Neuron (in vitro differentiated cells): Measurements from ENCODE around the gene YEATS2.

Experiments used
- H2AFZ ChIP-seq: one replicate; pipeline ENCODE4 v1.6.1; 2013; ENCODE audit warnings: low read depth, mild to moderate bottlenecking, inconsistent platforms, low read length, moderate library complexity
- H3K27me3 ChIP-seq: one replicate; pipeline ENCODE4 v1.6.1; 2013; ENCODE audit warnings: low read length; ENCODE audit not compliant: insufficient read depth
- H3K36me3 ChIP-seq: one replicate; pipeline ENCODE4 v1.6.1; 2013; ENCODE audit warnings: low read length; ENCODE audit not compliant: insufficient read depth
- H3K4me1 ChIP-seq: one replicate; pipeline ENCODE4 v1.6.1; 2013; ENCODE audit warnings: low read length; ENCODE audit not compliant: insufficient read depth
- H3K4me3 ChIP-seq: 2 replicates; pipeline ENCODE4 v1.5.1; 2013; ENCODE audit warnings: mild to moderate bottlenecking, low read length, moderate library complexity
- H3K9me3 ChIP-seq: one replicate; pipeline ENCODE4 v1.6.1; 2013; ENCODE audit warnings: low read length

YEATS2 gene

DNA sequence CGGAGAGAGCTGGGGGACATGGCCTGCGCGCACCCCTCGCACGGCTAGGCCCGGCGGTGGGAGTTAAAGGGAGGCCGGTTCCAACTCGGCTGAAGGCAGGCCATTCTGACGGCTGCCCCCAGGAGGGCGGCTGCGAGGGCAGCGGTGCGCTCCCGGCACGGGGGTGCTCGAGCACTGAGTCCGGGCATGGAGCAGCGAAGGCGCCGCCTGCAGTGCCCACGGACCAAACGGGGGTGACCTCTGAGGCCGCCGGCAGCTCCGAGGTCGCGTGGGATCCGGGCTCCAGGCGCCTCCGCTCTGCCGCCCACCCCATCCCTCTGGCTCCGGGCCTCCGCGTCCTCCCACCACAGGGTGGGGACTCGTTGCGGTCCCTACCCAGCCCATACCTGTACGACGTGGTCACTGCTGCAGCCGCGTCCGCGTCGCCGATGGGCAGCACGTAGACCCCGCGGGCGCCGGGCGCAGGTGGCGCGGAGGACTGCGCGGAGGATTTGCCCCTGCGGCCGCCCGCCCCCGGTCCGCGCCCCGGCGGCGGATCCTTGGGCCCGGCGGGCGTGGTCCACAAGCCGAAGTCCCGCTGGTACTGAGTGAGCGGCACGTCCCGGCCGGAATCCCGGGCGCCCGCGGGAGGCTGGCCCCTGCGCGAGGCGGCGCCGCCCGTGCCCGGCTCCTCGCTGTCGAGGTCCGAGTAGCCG is 127.3 kb downstream of the YEATS2 start:
- H3K4me3 ChIP-seq: peak overlapping the region; percentile 60
- no peaks in the 10 kb centered on the region for H3K9me3 ChIP-seq
- H3K27me3 ChIP-seq: no peaks in the 10 kb centered on the region
- H3K4me1 ChIP-seq: peaks cover 22% of the 10 kb centered on the region
- H3K36me3 ChIP-seq: peaks cover 18% of the 10 kb centered on the region
- H2AFZ ChIP-seq: peak overlapping the region; percentile 78

DNA sequence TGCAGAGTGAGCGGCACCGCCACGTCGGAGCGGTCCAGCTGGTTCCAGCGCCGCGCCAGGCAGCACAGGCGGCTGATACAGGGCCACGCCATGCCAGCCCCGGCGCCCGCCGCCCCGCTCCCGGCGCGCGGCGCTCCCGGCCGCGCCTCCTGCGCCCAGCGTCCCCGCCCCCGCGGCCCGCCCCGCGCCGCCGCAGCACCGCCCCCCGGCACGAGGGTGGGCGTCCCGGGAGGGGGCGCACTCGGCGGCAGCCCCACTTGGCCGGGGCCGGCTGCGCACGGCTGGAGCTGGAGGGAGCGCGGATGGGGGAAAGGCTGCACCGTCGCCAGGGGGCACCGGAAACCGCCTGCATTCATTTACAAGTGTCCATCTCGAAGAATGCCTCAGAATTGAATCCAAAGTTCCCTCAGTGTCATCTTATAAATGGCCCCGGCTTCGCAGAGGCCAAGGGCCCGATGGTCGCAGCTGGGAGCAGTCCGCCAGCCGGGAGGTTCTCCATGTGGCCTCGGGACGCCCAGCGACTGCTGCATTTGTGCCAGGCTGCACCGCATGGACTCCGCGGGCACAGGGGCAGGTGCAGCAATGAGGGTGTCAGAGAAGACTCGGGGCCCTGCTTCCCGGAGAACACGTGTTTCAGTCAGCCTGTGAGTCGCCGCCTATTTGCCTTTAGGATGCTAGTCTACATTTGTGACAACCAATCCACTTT is 128.0 kb downstream of the YEATS2 start, which contains the start of gene MAP6D1:
TSS of gene MAP6D1 (minus strand) at position 122 of the 706 bp plus-strand sequence. CDS start at position 92, 30 bp downstream.
- Histone ChIP-seq H2AFZ (peak within 1 kb of the TSS; percentile 78), H3K4me3 (peak within 1 kb of the TSS; percentile 60), H3K4me1 (peaks cover 22% of the 10 kb centered on the region), H3K36me3 (peaks cover 22% of the 10 kb centered on the region), H3K27me3 (no peaks in the 10 kb centered on the region), H3K9me3 (no peaks in the 10 kb centered on the region)

DNA sequence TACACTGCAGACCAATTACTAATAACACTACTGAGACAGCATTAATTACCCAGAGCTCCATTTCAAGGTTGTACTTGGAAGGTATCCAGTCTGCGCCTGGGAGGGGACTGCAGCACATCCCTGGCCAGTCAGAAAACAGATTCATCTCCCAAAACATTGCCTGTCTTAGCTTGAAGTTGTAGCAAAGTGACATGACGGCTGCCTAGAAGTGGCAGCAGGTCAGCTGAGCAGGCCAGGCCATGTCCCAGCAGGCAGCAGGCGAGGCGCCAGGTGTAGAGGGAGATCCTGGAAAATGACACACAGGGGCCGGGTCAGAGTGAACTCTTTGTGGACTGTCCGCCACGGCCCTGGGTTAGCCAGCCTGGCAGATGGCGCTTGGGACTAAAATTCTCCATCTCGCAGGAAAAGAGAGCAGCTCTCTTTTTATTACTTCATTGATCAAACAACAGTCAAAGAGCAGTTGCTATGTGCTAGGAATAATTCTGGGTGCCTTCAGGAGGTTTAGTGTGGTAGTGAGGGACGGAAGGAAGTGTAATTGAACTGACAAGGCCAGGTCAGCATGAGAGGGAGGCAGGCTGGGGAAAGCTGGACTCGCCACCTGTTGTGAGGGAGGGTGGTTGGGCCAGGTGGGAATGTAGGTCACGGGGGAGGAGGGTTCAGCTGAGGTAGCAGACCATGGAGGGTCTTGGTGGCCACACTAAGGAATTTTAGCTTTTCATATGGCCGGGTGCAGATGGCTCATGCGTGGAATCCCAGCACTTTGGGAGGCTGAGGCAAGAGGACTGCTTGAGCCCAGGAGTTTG is 129.1 kb downstream of the YEATS2 start:
- Histone ChIP-seq H3K9me3 (no peaks in the 10 kb centered on the region), H3K27me3 (no peaks in the 10 kb centered on the region), H3K4me1 (peaks cover 22% of the 10 kb centered on the region), H3K36me3 (peaks cover 26% of the 10 kb centered on the region), H2AFZ (no peak overlapping the region), H3K4me3 (no peak overlapping the region)

DNA sequence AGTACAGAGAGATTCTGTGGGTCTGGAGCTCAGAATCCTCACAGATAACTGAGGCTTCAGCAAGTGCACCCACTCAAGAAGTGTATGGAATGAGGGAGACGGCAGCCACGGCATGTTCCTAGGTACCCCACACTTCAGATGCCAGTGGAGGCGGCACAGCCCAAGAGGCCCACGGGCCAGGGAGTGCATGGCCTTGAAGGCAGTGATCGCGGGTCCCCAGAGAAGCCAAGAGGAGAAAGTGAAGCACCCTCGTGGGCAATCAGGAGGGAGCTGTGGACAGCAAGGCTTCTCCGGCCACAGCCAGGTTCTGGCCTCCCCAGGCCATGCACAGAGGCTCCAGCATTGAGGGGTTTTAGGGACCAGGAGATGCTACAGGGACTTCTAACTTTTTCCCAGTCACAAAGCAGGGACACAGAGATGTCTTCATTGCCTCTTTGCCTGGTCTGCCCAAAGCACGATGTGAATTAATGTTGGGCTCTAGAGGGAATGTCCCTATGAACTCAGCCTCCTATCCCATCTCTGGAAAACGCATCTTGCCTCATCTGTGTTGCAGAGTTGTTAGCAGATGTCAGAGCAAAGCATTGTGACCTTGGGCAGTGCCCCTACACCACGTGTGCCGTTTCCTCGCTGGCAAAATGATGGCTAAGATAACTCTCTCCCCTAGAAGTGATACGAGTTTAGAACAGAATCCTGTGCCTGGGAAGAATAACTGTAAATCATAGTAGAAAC is 130.4 kb downstream of the YEATS2 start:
- no peaks in the 10 kb centered on the region for H3K9me3 ChIP-seq
- H3K4me1 ChIP-seq: peaks cover 25% of the 10 kb centered on the region
- no peak overlapping the region for H2AFZ ChIP-seq
- H3K27me3 ChIP-seq: no peaks in the 10 kb centered on the region
- no peak overlapping the region for H3K4me3 ChIP-seq
- peaks cover 27% of the 10 kb centered on the region for H3K36me3 ChIP-seq

DNA sequence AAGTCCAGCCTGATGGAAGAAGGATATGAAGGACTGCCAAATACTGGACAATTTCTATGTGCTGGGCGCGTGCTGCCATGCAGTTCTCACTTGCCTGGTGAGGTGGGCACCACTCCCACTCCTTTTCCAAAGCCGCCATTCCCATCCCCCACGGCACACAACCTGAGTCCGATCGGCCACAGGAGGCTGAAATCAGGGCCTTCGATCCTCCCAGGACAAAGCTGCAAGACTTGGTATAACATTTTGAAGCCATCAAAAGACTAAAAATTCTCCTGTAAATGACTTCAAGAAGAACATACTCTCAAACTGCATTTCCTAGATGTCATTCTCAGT is 130.9 kb downstream of the YEATS2 start:
- Histone ChIP-seq H3K36me3 (peaks cover 28% of the 10 kb centered on the region), H3K9me3 (no peaks in the 10 kb centered on the region), H3K4me3 (no peak overlapping the region), H3K27me3 (no peaks in the 10 kb centered on the region), H2AFZ (no peak overlapping the region), H3K4me1 (peaks cover 30% of the 10 kb centered on the region)

DNA sequence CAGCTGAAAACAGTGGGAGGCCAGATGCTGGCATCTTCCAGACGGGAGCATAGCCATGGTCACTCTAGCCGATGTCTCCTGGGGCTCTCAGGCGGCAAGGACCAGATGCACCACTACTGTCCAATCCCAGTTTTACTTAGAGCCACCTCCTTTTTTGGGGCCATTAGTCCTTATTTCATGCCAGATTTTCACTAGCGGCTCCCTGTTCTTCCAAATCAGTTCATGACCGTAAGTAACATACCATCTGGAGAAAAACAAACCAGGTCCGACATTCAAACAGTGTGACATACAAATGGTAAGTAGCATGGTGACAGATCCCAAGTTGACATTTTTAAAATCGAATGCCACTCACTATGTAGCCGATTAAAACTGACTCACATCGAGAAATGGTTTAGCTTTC is 131.9 kb downstream of the YEATS2 start:
- Histone ChIP-seq H3K4me1 (peaks cover 32% of the 10 kb centered on the region), H2AFZ (no peak overlapping the region), H3K4me3 (no peak overlapping the region), H3K36me3 (peaks cover 28% of the 10 kb centered on the region), H3K27me3 (no peaks in the 10 kb centered on the region), H3K9me3 (no peaks in the 10 kb centered on the region)

DNA sequence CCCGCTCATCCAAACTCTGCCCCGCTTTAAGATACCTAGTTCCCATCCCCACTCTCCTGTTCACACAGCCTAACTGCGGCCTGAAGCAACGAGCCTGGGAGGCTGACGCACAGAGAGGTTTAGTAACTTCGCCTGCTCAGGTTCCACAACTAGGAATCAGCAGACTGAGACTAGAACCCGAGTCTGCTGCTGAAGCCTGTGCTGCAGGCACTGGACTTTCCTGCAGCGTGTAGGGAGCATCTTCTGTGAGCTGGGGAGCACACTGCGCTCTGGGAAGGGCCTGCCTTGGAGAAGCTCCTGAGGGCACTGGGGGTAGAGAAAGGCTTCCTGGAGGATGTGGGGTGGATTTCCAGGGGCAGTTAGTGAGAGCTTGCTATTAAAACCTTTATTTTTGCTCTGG is 132.6 kb downstream of the YEATS2 start:
- no peak overlapping the region for H2AFZ ChIP-seq
- H3K4me3 ChIP-seq: no peak overlapping the region
- H3K27me3 ChIP-seq: no peaks in the 10 kb centered on the region
- no peaks in the 10 kb centered on the region for H3K9me3 ChIP-seq
- peaks cover 28% of the 10 kb centered on the region for H3K36me3 ChIP-seq
- H3K4me1 ChIP-seq: peaks cover 32% of the 10 kb centered on the region

DNA sequence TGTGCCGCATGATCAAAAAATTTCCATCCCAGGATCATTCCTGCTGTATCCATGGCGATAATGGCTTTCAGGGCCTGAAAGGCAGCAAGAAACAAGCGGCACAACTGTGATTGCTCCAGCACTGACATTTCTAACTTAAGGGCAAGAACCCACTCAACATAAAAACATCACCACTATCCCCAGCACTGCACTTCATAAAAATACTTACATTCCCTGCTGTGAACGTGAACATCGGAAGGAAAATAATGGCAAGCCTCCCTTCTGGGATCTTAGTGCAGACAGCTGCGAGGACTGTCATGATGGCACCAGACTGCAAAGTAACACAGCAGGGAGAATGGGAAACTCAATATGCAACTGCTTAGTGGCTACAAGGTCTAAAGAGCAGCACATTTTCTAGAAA is 135.9 kb downstream of the YEATS2 start:
- Histone ChIP-seq H2AFZ (no peak overlapping the region), H3K36me3 (peaks cover 41% of the 10 kb centered on the region), H3K4me3 (no peak overlapping the region)

DNA sequence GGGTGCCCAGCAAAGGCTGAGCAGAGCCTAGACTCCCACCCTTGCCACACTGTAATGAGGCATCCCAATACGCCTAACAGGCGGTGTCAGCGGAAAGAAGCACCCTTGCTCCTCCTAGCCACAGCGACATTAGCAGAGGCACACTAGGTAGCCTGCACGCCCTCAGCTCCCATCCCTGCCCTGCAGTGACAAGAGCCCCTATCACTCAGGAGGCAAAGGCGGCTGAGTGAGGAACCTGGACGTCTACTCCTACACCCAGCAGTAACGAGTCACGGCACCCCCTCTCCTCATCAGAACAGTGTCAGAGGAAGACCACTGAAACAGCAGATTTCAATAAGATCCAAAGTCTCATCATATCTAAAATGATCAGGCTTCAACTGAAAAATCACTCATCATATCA is 139.8 kb downstream of the YEATS2 start:
- H3K36me3 ChIP-seq: peaks cover 48% of the 10 kb centered on the region
- no peaks in the 10 kb centered on the region for H3K9me3 ChIP-seq
- H3K4me1 ChIP-seq: peaks cover 18% of the 10 kb centered on the region
- H2AFZ ChIP-seq: no peak overlapping the region
- no peaks in the 10 kb centered on the region for H3K27me3 ChIP-seq
- H3K4me3 ChIP-seq: no peak overlapping the region

More for the DNA sequence above, 135.9 kb downstream of the YEATS2 start:
- Histone ChIP-seq H3K9me3 (no peaks in the 10 kb centered on the region), H3K4me1 (peaks cover 18% of the 10 kb centered on the region), H3K27me3 (no peaks in the 10 kb centered on the region)

DNA sequence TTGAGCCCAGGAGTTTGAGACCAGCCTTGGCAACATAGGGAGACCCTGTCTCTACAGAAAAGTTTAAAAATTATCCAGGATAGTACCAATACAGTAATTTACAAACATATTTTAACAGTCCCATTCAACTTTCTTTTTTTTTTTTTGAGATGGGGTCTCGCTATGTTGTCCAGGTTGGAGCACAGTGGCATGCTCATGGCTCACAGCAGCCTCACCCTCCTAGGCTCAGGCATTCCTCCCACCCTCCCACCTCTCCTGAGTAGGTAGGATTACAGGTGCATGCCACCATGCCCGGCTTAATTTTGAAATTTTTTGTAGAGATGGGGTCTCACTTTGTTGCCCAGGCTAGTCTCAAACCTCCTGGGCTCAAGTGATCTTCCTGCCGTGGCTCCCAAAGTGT is 140.3 kb downstream of the YEATS2 start:
- H3K27me3 ChIP-seq: no peaks in the 10 kb centered on the region
- H2AFZ ChIP-seq: no peak overlapping the region
- H3K4me1 ChIP-seq: peaks cover 17% of the 10 kb centered on the region
- H3K4me3 ChIP-seq: no peak overlapping the region
- H3K36me3 ChIP-seq: peaks cover 51% of the 10 kb centered on the region
- H3K9me3 ChIP-seq: no peaks in the 10 kb centered on the region

DNA sequence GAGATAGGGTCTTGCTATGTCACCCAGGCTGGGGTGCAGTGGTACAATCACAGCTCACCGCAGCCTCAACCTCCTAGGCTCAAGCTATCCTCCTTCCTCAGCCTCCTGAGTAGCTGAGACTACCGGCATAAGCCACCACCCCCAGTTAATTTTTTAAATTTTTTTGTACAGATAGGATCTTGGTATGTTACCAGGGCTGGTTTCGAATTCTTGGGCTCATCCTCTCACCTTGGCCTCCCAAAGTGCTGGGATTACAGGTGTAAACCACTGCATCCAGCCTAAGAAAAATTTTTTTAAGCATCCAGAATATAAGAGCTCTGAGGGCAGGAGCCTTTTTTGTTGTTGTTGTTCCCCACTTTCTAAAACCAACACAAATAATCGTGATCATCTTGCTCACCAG is 142.2 kb downstream of the YEATS2 start:
- H3K36me3 ChIP-seq: peaks cover 59% of the 10 kb centered on the region
- H3K27me3 ChIP-seq: no peaks in the 10 kb centered on the region
- H3K4me3 ChIP-seq: no peak overlapping the region
- H2AFZ ChIP-seq: no peak overlapping the region
- H3K9me3 ChIP-seq: no peaks in the 10 kb centered on the region
- no peaks in the 10 kb centered on the region for H3K4me1 ChIP-seq

DNA sequence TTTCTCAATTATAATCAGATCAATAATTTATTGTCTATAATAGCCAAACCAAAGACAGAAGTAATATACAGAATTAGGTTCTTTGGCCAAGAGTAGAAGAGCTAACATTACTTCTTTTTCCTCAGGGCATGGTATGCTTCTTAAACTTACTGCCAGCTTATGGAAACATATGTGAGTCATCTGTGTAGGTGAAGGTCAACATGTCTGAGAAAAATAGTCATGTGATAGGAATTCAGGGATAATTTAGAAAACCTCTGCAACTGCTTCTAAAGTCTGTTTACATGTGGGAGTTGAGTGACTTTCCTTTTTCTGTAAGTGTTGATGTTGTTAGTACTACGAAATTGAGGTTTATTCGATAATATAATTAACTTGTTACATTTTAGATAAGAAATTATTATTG is 147.0 kb downstream of the YEATS2 start:
- Histone ChIP-seq H2AFZ (no peak overlapping the region), H3K4me3 (no peak overlapping the region), H3K36me3 (peaks cover 57% of the 10 kb centered on the region), H3K27me3 (no peaks in the 10 kb centered on the region), H3K9me3 (no peaks in the 10 kb centered on the region), H3K4me1 (no peaks in the 10 kb centered on the region)
